NCI-H146 (cell line): ENCODE data around the gene SLC16A3.
"Not testable (repeated sequence)": the region's sequence is repeated elsewhere in the genome, so short reads cannot be mapped to it uniquely, and the experiment has no call there.

Experiments
- DNase-seq: peaks from one replicate; lab custom pipeline; 2025; lab: John Stamatoyannopoulos, UW

SLC16A3 gene

GRCh38 chr17:82204831-82205719 is 23.8 kb upstream of the SLC16A3 start:
- peak; percentile 92 for DNase-seq

- DNase-seq = peak; percentile 91
Observed at GRCh38 chr17:82205720-82206508, 22.9 kb upstream of the SLC16A3 start.

GRCh38 chr17:82210655-82211054 is 18.2 kb upstream of the SLC16A3 start:
- not testable (repeated sequence) for DNase-seq

- DNase-seq = peak; percentile 83
Observed at GRCh38 chr17:82212331-82213250, 16.3 kb upstream of the SLC16A3 start, which contains the start of gene CCDC57. Gene CCDC57 (minus strand): TSS chr17:82212842. CDS start chr17:82201944, 10,898 bp downstream.

- DNase-seq = peak; percentile 52
Observed at GRCh38 chr17:82213251-82214011, 15.4 kb upstream of the SLC16A3 start.

- DNase-seq = no peak
Observed at GRCh38 chr17:82214012-82214628, 14.7 kb upstream of the SLC16A3 start.

- DNase-seq = no peak
Observed at GRCh38 chr17:82215095-82215971, 13.5 kb upstream of the SLC16A3 start.

- DNase-seq = no peak
Observed at GRCh38 chr17:82215972-82216300, 12.9 kb upstream of the SLC16A3 start.

GRCh38 chr17:82216301-82217119 is 12.3 kb upstream of the SLC16A3 start:
- DNase-seq = no peak

- DNase-seq = no peak
Observed at GRCh38 chr17:82217120-82217529, 11.7 kb upstream of the SLC16A3 start.

- no peak for DNase-seq
Observed at GRCh38 chr17:82217530-82218204, 11.2 kb upstream of the SLC16A3 start.

GRCh38 chr17:82218349-82219075 is 10.3 kb upstream of the SLC16A3 start:
- no peak for DNase-seq

- DNase-seq = no peak
Observed at GRCh38 chr17:82219083-82219482, 9.8 kb upstream of the SLC16A3 start.

- DNase-seq = no peak
Observed at GRCh38 chr17:82219753-82220709, 8.8 kb upstream of the SLC16A3 start.

- no peak for DNase-seq
Observed at GRCh38 chr17:82221341-82221902, 7.4 kb upstream of the SLC16A3 start.

GRCh38 chr17:82222816-82223215 is 6.0 kb upstream of the SLC16A3 start:
- no peak for DNase-seq
